ENCODE results near the gene ZNF74. TPM values are rescaled to one million over a fixed set of nuclear protein-coding genes. Genes with fewer than 3 reads are reported as not detected.

Gene ZNF74
- total RNA-seq, 1 experiment from 2014 or later = 34.3 TPM

GRCh38 chr22:20421507-20421874 is 27.5 kb downstream of the ZNF74 start:
- H3T11ph ChIP-seq (ENCODE audit: low read length) = no peak overlapping the region
- H4K5ac ChIP-seq (ENCODE audit: insufficient read length, low read depth, low read length) = no peak overlapping the region
- H4K91ac ChIP-seq (ENCODE audit: insufficient read length, low read depth, low read length) = no peak overlapping the region
- H2BK12ac ChIP-seq (ENCODE audit: insufficient read length, low read depth, low read length) = no peak overlapping the region
- H3K4me1 Mint-ChIP-seq = peaks cover 7% of the 10 kb centered on the region in 2 experiments
- no peak overlapping the region for H3K14ac ChIP-seq (ENCODE audit: insufficient read depth, low read length)
- H2BK15ac ChIP-seq (ENCODE audit: low read depth, low read length) = no peak overlapping the region
- DNase-seq = no peak
- H2BK20ac ChIP-seq (ENCODE audit: low read depth, low read length, poor library complexity, severe bottlenecking) = no peak overlapping the region
- no peaks in the 10 kb centered on the region for H4K20me1 ChIP-seq (ENCODE audit: control insufficient read depth, insufficient read depth, insufficient read length)
- no peak overlapping the region for H3K4me2 ChIP-seq (ENCODE audit: insufficient read depth, insufficient read length, low read length)
- H2AK5ac ChIP-seq (ENCODE audit: insufficient read length, low read length) = no peak overlapping the region
- WGBS (ENCODE audit: extremely low coverage, insufficient read length, low lambda C conversion rate) = no CpG with 5 or more reads among the region's 7 CpGs
- no peak overlapping the region for H3K4me3 Mint-ChIP-seq
- H3K79me2 ChIP-seq (ENCODE audit: insufficient read depth, low read length) = no peaks in the 10 kb centered on the region
- no peak overlapping the region for H3K27ac ChIP-seq (ENCODE audit: insufficient read length, low read depth, low read length)
- no peaks in the 10 kb centered on the region for H3K79me1 ChIP-seq (ENCODE audit: insufficient read depth, low read depth, low read length, poor library complexity, severe bottlenecking)
- H3K23me2 ChIP-seq (ENCODE audit: insufficient read length, low read depth, low read length, poor library complexity, severe bottlenecking) = peaks cover 4% of the 10 kb centered on the region
- no peak overlapping the region for H2BK120ac ChIP-seq (ENCODE audit: low read depth, low read length, poor library complexity, severe bottlenecking)
- H3K23ac ChIP-seq (ENCODE audit: insufficient read length, low read depth, low read length) = no peak overlapping the region
- H3K4ac ChIP-seq (ENCODE audit: low read depth, low read length) = no peak overlapping the region
- no peak overlapping the region for H3K9ac ChIP-seq (ENCODE audit: extremely low read depth, insufficient read length, low read length)
- H3K27ac Mint-ChIP-seq = no peak overlapping the region
- H2AFZ ChIP-seq (ENCODE audit: low read length) = no peak overlapping the region
- H3K27me3 Mint-ChIP-seq (ENCODE audit: low read depth) = peaks cover 13% of the 10 kb centered on the region
- H3K9me3 Mint-ChIP-seq = no peaks in the 10 kb centered on the region
- no peaks in the 10 kb centered on the region for H3K27me3 ChIP-seq (ENCODE audit: insufficient read depth, low read length)
- TF ChIP-seq, protein P1, sequence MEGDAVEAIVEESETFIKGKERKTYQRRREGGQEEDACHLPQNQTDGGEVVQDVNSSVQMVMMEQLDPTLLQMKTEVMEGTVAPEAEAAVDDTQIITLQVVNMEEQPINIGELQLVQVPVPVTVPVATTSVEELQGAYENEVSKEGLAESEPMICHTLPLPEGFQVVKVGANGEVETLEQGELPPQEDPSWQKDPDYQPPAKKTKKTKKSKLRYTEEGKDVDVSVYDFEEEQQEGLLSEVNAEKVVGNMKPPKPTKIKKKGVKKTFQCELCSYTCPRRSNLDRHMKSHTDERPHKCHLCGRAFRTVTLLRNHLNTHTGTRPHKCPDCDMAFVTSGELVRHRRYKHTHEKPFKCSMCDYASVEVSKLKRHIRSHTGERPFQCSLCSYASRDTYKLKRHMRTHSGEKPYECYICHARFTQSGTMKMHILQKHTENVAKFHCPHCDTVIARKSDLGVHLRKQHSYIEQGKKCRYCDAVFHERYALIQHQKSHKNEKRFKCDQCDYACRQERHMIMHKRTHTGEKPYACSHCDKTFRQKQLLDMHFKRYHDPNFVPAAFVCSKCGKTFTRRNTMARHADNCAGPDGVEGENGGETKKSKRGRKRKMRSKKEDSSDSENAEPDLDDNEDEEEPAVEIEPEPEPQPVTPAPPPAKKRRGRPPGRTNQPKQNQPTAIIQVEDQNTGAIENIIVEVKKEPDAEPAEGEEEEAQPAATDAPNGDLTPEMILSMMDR (conservative IDR thresholded peaks at IDR 0.05) = no peak
- no peaks in the 10 kb centered on the region for H3K9me3 ChIP-seq (ENCODE audit: control insufficient read depth, low read depth, low read length)
- H2BK5ac ChIP-seq (ENCODE audit: insufficient read length, low read length) = no peak overlapping the region
- H3K36me3 Mint-ChIP-seq (ENCODE audit: insufficient read depth in 1 of 3, low read depth in 3 of 3) = peaks cover 0 to 6% (median 0%) of the 10 kb centered on the region in 3 experiments; a peak in 2 of 7 replicates
- no peak overlapping the region for H3K56ac ChIP-seq (ENCODE audit: insufficient read length, low read depth, low read length)
- H4K8ac ChIP-seq (replicated peaks; ENCODE audit: insufficient read length, low read depth, low read length) = no peak overlapping the region
- H3K18ac ChIP-seq (ENCODE audit: insufficient read length, low read depth, low read length) = no peak overlapping the region
- no peaks in the 10 kb centered on the region for H3K4me1 ChIP-seq (ENCODE audit: insufficient read depth, low read length)

All from H9 (cell line).